Measurements from ENCODE around the gene ITGA11.

- TF ChIP-seq, protein P1, sequence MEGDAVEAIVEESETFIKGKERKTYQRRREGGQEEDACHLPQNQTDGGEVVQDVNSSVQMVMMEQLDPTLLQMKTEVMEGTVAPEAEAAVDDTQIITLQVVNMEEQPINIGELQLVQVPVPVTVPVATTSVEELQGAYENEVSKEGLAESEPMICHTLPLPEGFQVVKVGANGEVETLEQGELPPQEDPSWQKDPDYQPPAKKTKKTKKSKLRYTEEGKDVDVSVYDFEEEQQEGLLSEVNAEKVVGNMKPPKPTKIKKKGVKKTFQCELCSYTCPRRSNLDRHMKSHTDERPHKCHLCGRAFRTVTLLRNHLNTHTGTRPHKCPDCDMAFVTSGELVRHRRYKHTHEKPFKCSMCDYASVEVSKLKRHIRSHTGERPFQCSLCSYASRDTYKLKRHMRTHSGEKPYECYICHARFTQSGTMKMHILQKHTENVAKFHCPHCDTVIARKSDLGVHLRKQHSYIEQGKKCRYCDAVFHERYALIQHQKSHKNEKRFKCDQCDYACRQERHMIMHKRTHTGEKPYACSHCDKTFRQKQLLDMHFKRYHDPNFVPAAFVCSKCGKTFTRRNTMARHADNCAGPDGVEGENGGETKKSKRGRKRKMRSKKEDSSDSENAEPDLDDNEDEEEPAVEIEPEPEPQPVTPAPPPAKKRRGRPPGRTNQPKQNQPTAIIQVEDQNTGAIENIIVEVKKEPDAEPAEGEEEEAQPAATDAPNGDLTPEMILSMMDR (IDR thresholded peaks at IDR 0.05 in 8 of 11, conservative IDR thresholded peaks at IDR 0.05 in 3 of 11): no peak
- no peak for TF ChIP-seq POLR2A (IDR thresholded peaks at IDR 0.05)
Measured at GRCh38 chr15:68479406-68479805, 47.4 kb upstream of the ITGA11 start.

Data from spleen (tissue), 7 donors.